ENCODE measurements around the gene PRM2.

DNA sequence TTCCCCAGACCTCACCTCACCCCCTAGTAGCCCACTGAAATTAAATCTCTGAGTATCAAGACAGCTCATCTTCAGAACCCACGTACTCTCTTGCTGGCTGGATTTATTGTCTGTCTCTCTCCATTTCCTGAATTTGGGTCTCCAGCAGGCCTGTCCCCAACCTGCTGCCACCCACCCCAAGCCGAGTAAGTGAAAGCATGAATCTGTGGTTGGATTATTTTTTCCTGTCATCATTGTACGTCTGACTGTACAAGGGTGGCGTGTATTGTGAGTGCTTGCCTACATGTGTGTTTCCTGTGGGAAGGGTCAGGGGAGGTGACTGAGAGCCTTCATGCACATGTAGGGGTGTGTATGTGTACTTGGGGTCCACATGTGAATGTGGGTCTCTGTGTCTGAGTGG, 12.5 kb downstream of the PRM2 start:
- TF ChIP-seq, protein P1, sequence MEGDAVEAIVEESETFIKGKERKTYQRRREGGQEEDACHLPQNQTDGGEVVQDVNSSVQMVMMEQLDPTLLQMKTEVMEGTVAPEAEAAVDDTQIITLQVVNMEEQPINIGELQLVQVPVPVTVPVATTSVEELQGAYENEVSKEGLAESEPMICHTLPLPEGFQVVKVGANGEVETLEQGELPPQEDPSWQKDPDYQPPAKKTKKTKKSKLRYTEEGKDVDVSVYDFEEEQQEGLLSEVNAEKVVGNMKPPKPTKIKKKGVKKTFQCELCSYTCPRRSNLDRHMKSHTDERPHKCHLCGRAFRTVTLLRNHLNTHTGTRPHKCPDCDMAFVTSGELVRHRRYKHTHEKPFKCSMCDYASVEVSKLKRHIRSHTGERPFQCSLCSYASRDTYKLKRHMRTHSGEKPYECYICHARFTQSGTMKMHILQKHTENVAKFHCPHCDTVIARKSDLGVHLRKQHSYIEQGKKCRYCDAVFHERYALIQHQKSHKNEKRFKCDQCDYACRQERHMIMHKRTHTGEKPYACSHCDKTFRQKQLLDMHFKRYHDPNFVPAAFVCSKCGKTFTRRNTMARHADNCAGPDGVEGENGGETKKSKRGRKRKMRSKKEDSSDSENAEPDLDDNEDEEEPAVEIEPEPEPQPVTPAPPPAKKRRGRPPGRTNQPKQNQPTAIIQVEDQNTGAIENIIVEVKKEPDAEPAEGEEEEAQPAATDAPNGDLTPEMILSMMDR (conservative IDR thresholded peaks at IDR 0.05 in 1 of 2, IDR thresholded peaks at IDR 0.05 in 1 of 2; ENCODE audit: low read depth in 1 of 2, low read length in 2 of 2) = no peak
- no peak for TF ChIP-seq EZH2 (IDR thresholded peaks at IDR 0.05; ENCODE audit: low read length, missing control alignments)

All from fibroblast of lung (primary cell).